ENCODE results near the gene PER1.

The PER1 gene

GRCh38 chr17:8153525-8153956 is 1.3 kb upstream of the PER1 start:
- DNase-seq, result no peak

- no peak for DNase-seq
Measured at GRCh38 chr17:8153031-8153451, 837 bp upstream of the PER1 start.

GRCh38 chr17:8151641-8152111 is 528 bp downstream of the PER1 start:
- DNase-seq, result no peak

GRCh38 chr17:8151120-8151640 is 1.0 kb downstream of the PER1 start:
- peak; percentile 76 for DNase-seq

- no peak for DNase-seq
Measured at GRCh38 chr17:8150194-8151119, 1.7 kb downstream of the PER1 start.

GRCh38 chr17:8149419-8150193 is 2.6 kb downstream of the PER1 start:
- no peak for DNase-seq

- no peak for DNase-seq
Measured at GRCh38 chr17:8148560-8148959, 3.6 kb downstream of the PER1 start.

- no peak for DNase-seq
Measured at GRCh38 chr17:8147805-8148404, 4.3 kb downstream of the PER1 start.

- DNase-seq, result no peak
Measured at GRCh38 chr17:8147141-8147804, 4.9 kb downstream of the PER1 start.

GRCh38 chr17:8146381-8147140 is 5.6 kb downstream of the PER1 start:
- no peak for DNase-seq

GRCh38 chr17:8145811-8146210 is 6.4 kb downstream of the PER1 start:
- DNase-seq, result no peak

GRCh38 chr17:8144401-8145231 is 7.6 kb downstream of the PER1 start:
- no peak for DNase-seq

- no peak for DNase-seq
Measured at GRCh38 chr17:8143581-8144400, 8.4 kb downstream of the PER1 start.

- no peak for DNase-seq
Measured at GRCh38 chr17:8142887-8143580, 9.2 kb downstream of the PER1 start.

- DNase-seq, result no peak
Measured at GRCh38 chr17:8142158-8142886, 9.9 kb downstream of the PER1 start.

GRCh38 chr17:8141741-8142140 is 10.5 kb downstream of the PER1 start:
- DNase-seq, result no peak

GRCh38 chr17:8141045-8141444 is 11.2 kb downstream of the PER1 start:
- no peak for DNase-seq
